Dendritic cell treated with granulocyte-macrophage colony-stimulating factor and Interleukin-4, amounts not matched to agents 40 ng/mL and 50 ng/mL, for 4 days (primary cell): ENCODE data around the gene CPN2.

ENCODE experiments used
- H3K27ac Mint-ChIP-seq: one replicate; pipeline ENCODE4 v1.8.0; 2022; ENCODE audit warnings: mild to moderate bottlenecking, mixed read lengths
- H3K27me3 Mint-ChIP-seq: one replicate; pipeline ENCODE4 v1.8.0; 2022; ENCODE audit warnings: mild to moderate bottlenecking, mixed read lengths
- H3K36me3 Mint-ChIP-seq: one replicate; pipeline ENCODE4 v1.8.0; 2022; ENCODE audit warnings: low read depth, mixed read lengths
- H3K4me1 Mint-ChIP-seq: one replicate; pipeline ENCODE4 v1.8.0; 2022; ENCODE audit warnings: low read depth, mixed read lengths
- H3K4me3 Mint-ChIP-seq: one replicate; pipeline ENCODE4 v1.8.0; 2022; ENCODE audit warnings: mild to moderate bottlenecking, moderate library complexity, mixed read lengths
- H3K9me3 Mint-ChIP-seq: one replicate; pipeline ENCODE4 v1.8.0; 2022; ENCODE audit warnings: mixed read lengths
- intact Hi-C: fragments of 100-400 bp; cut with micrococcal nuclease; formaldehyde crosslinking; loops from one replicate; pipeline ENCODE4 v1.15.0; 2022

Gene CPN2

GRCh38 chr3:194325424-194326153 is 25.5 kb downstream of the CPN2 start:
- Mint-ChIP-seq H3K4me3 (no peak overlapping the region), H3K9me3 (no peaks in the 10 kb centered on the region), H3K27ac (no peak overlapping the region), H3K36me3 (no peaks in the 10 kb centered on the region), H3K4me1 (peaks cover 22% of the 10 kb centered on the region), H3K27me3 (peaks cover 32% of the 10 kb centered on the region)
- intact Hi-C loops = no loop called here

DNA sequence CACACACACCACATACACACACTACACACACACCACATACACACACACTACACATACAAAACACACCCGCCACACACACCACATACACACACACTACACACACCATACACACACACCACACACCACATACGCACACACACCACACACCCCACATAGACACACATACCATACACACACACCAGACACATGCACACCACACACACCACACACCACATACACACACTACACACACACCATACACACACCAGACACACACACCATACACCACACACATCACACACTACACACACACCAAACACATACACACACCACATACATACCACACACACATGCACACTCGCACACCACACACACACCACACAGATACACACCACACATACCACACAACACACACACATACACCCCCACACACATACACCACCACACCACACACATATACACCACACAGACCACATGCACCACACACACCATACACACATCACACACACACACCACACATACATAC is 26.3 kb downstream of the CPN2 start:
- Mint-ChIP-seq H3K27ac (no peak overlapping the region), H3K9me3 (no peaks in the 10 kb centered on the region), H3K4me1 (peaks cover 15% of the 10 kb centered on the region), H3K36me3 (no peaks in the 10 kb centered on the region), H3K4me3 (no peak overlapping the region), H3K27me3 (peaks cover 32% of the 10 kb centered on the region)
- intact Hi-C loops = no loop called here

GRCh38 chr3:194323785-194324735 is 27.1 kb downstream of the CPN2 start:
- Mint-ChIP-seq H3K9me3 (peaks cover 7% of the 10 kb centered on the region), H3K4me1 (peaks cover 15% of the 10 kb centered on the region), H3K4me3 (no peak overlapping the region), H3K36me3 (no peaks in the 10 kb centered on the region), H3K27ac (no peak overlapping the region), H3K27me3 (peaks cover 38% of the 10 kb centered on the region)
- intact Hi-C loops = no loop called here

DNA sequence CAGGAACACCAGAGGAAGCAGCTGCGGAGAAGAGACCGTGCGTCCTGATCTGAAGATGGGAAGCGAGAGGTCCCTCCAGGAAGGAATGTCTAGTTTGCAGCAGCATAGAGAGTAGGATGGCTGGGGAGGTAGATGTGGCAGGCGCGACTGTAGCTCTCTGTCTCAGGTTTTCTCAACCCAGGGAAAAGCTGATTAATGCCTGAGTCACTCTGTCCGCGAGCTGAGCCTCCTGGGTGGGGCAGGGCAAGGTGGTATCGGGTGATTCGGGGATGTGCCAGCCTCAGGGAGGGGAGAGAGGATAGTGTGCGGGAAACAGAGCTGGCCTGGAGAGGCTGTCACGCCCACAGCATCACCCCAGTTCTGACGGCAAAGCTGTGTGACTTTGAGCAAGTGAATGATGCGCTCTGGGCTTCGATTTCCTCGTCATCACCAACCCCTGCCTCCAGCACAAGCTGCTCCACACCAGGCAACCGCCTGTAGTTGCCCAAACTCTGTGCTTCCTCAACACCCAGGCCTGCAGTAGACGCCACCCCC is 28.4 kb downstream of the CPN2 start:
- H3K9me3 Mint-ChIP-seq = peaks cover 13% of the 10 kb centered on the region
- peaks cover 15% of the 10 kb centered on the region for H3K4me1 Mint-ChIP-seq
- peaks cover 38% of the 10 kb centered on the region for H3K27me3 Mint-ChIP-seq
- intact Hi-C loops = no loop called here
- H3K36me3 Mint-ChIP-seq = no peaks in the 10 kb centered on the region
- no peak overlapping the region for H3K27ac Mint-ChIP-seq
- no peak overlapping the region for H3K4me3 Mint-ChIP-seq

- H3K27ac Mint-ChIP-seq = no peak overlapping the region
- no peak overlapping the region for H3K4me3 Mint-ChIP-seq
- peaks cover 13% of the 10 kb centered on the region for H3K9me3 Mint-ChIP-seq
- intact Hi-C loops = no loop called here
- H3K36me3 Mint-ChIP-seq = no peaks in the 10 kb centered on the region
- peaks cover 15% of the 10 kb centered on the region for H3K4me1 Mint-ChIP-seq
- H3K27me3 Mint-ChIP-seq = peaks cover 43% of the 10 kb centered on the region
Measured at GRCh38 chr3:194321693-194322640, 29.2 kb downstream of the CPN2 start.

DNA sequence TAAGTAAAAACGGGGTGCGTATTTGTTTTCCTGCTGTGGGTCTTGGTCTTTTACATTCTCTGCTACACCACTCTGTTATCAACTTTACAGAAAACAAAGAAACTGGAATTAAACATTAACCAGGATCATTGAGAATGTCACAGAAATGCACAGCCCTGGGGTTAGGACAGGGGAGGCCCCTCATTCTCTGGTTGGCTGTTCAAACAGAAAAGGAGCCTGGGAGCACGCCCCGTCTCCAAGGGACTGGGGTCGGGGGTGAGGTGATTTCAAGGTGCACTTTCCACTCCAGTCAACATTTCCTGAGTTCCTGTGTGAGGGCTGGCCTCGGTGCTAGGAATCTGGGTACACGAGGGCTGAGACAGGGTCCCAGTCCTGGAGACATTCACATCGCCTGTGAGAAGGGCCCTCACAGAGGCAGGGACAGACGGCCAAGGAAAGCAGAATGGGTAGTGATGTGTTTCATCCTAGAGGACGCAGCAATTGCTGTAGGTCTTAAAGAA is 30.3 kb downstream of the CPN2 start:
- no peak overlapping the region for H3K27ac Mint-ChIP-seq
- peaks cover 13% of the 10 kb centered on the region for H3K9me3 Mint-ChIP-seq
- intact Hi-C loops = no loop called here
- no peak overlapping the region for H3K4me3 Mint-ChIP-seq
- no peaks in the 10 kb centered on the region for H3K36me3 Mint-ChIP-seq
- peaks cover 15% of the 10 kb centered on the region for H3K4me1 Mint-ChIP-seq
- peaks cover 55% of the 10 kb centered on the region for H3K27me3 Mint-ChIP-seq

DNA sequence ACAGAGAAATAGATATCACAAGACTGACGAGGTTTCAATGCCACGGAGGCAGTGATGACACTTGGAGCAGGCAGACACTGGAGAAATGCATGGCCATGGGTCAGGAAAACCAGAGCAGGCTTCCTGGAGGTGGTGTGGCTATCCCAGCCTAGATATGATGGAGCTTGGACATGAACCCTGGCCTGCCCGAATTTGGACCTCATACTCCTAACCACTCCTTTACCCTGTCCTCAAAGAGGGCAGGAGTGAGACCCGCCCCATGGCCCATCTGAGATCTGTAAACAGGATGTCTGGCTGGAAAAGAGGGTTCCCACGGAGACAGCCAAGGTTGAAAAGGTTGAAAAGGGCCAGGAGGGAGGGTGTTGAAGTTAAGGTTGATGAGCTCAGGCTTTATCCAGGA is 31.0 kb downstream of the CPN2 start:
- Mint-ChIP-seq H3K27me3 (peaks cover 60% of the 10 kb centered on the region), H3K27ac (no peak overlapping the region)
- intact Hi-C loops = no loop called here

GRCh38 chr3:194318511-194319161 is 32.5 kb downstream of the CPN2 start:
- Mint-ChIP-seq H3K4me1 (peaks cover 23% of the 10 kb centered on the region), H3K27me3 (peaks cover 74% of the 10 kb centered on the region), H3K36me3 (no peaks in the 10 kb centered on the region), H3K4me3 (no peak overlapping the region), H3K9me3 (peaks cover 13% of the 10 kb centered on the region), H3K27ac (no peak overlapping the region)
- intact Hi-C loops = loop anchor here (10.0 kb wide), 1 partner anchor 174 kb away; no protein-coding TSS in a partner anchor

More for the DNA sequence above, 31.0 kb downstream of the CPN2 start:
- peaks cover 13% of the 10 kb centered on the region for H3K9me3 Mint-ChIP-seq
- H3K4me1 Mint-ChIP-seq = peaks cover 20% of the 10 kb centered on the region
- H3K36me3 Mint-ChIP-seq = no peaks in the 10 kb centered on the region
- no peak overlapping the region for H3K4me3 Mint-ChIP-seq

- H3K36me3 Mint-ChIP-seq = no peaks in the 10 kb centered on the region
- H3K4me3 Mint-ChIP-seq = no peak overlapping the region
- peaks cover 79% of the 10 kb centered on the region for H3K27me3 Mint-ChIP-seq
- H3K4me1 Mint-ChIP-seq = peaks cover 8% of the 10 kb centered on the region
- peaks cover 13% of the 10 kb centered on the region for H3K9me3 Mint-ChIP-seq
- intact Hi-C loops = loop anchor here (1.0 to 10.0 kb wide), 2 partner anchors 172 to 537 kb away; no protein-coding TSS in a partner anchor
- H3K27ac Mint-ChIP-seq = no peak overlapping the region
Measured at GRCh38 chr3:194316918-194317317, 34.2 kb downstream of the CPN2 start.

GRCh38 chr3:194315965-194316361 is 35.2 kb downstream of the CPN2 start:
- Mint-ChIP-seq H3K27me3 (peaks cover 82% of the 10 kb centered on the region), H3K4me3 (no peak overlapping the region), H3K4me1 (peaks cover 8% of the 10 kb centered on the region), H3K27ac (no peak overlapping the region), H3K9me3 (peaks cover 13% of the 10 kb centered on the region), H3K36me3 (no peaks in the 10 kb centered on the region)
- intact Hi-C loops = loop anchor here (1.0 to 10.0 kb wide), 4 partner anchors 171 to 650 kb away; no protein-coding TSS in a partner anchor

- H3K27me3 Mint-ChIP-seq = peaks cover 80% of the 10 kb centered on the region
- peaks cover 8% of the 10 kb centered on the region for H3K4me1 Mint-ChIP-seq
- peaks cover 13% of the 10 kb centered on the region for H3K9me3 Mint-ChIP-seq
- peak overlapping the region; percentile 74 for H3K4me3 Mint-ChIP-seq
- H3K36me3 Mint-ChIP-seq = no peaks in the 10 kb centered on the region
- intact Hi-C loops = loop anchor here (1.0 to 10.0 kb wide), 3 partner anchors 171 to 649 kb away; no protein-coding TSS in a partner anchor
- H3K27ac Mint-ChIP-seq = peak overlapping the region; percentile 3
Measured at GRCh38 chr3:194315088-194315964, 35.8 kb downstream of the CPN2 start.
